Measurements from ENCODE around the gene NPY1R. TPM values are rescaled to one million over a fixed set of nuclear protein-coding genes. Genes with fewer than 3 reads are reported as not detected.

NPY1R gene
- total RNA-seq: 10 to 100 TPM in 1 of 4 donors, 1 to 10 TPM in 3; 4.4 to 11.3 (median 5.8) TPM
- 4.5 TPM for polyA plus RNA-seq
- long read RNA-seq, donor 1, partial matches to known transcripts: 0 of 14 reads
- long read RNA-seq, donor 1, other reads (novel, unspliced or antisense): 13 of 14 reads
- long read RNA-seq, donor 2, partial matches to known transcripts: 0 of 2 reads
- long read RNA-seq, donor 2, other reads (novel, unspliced or antisense): 2 of 2 reads
- long read RNA-seq, donor 3, partial matches to known transcripts: 3 of 6 reads
- long read RNA-seq, donor 3, other reads (novel, unspliced or antisense): 2 of 6 reads
- long read RNA-seq, donor 4, partial matches to known transcripts: 0 of 3 reads
- long read RNA-seq, donor 4, other reads (novel, unspliced or antisense): 3 of 3 reads

- Histone ChIP-seq H3K27me3 (ENCODE audit: control insufficient read depth, insufficient read depth) (no peaks in the 10 kb centered on the region), H3K9me3 (ENCODE audit: control insufficient read depth, low read length) (no peaks in the 10 kb centered on the region), H3K27ac (ENCODE audit: low read length) (no peak within 1 kb of the TSS), H3K4me1 (ENCODE audit: control insufficient read depth, insufficient read depth, low read length) (no peaks in the 10 kb centered on the region), H3K4me3 (ENCODE audit: low read length) (peak within 1 kb of the TSS; percentile 60)
- 8% methylated on average over 36 of the region's 36 CpGs for WGBS
- DNase-seq (peak; percentile 69 to 88 (median 82)), ATAC-seq (peak; percentile 94 to 95)
- intact Hi-C loops (cut with DNase I): loop anchor here in 2 of 4 donors (5.0 to 10.0 kb wide), 2 partner anchors 688 to 835 kb away; no protein-coding TSS in a partner anchor
Observed at GRCh38 chr4:163332526-163333406, at the start of gene NPY1R. Gene NPY1R (minus strand): TSS chr4:163332596. CDS start chr4:163326554, 6,042 bp downstream.

GRCh38 chr4:163380703-163381102 is 48.3 kb upstream of the NPY1R start:
- WGBS: 72% methylated on average over 5 of the region's 5 CpGs
- ATAC-seq (no peak), DNase-seq (no peak)
- H3K27ac ChIP-seq (ENCODE audit: low read length): no peak overlapping the region
- H3K4me3 ChIP-seq (ENCODE audit: low read length): no peak overlapping the region
- H3K27me3 ChIP-seq (ENCODE audit: control insufficient read depth, insufficient read depth): no peaks in the 10 kb centered on the region
- H3K9me3 ChIP-seq (ENCODE audit: control insufficient read depth, low read length): no peaks in the 10 kb centered on the region
- no peaks in the 10 kb centered on the region for H3K4me1 ChIP-seq (ENCODE audit: control insufficient read depth, insufficient read depth, low read length)
- intact Hi-C loops (cut with DNase I): no loop called here

- Histone ChIP-seq H3K4me1 (ENCODE audit: control insufficient read depth, insufficient read depth, low read length) (no peaks in the 10 kb centered on the region), H3K27me3 (ENCODE audit: control insufficient read depth, insufficient read depth) (no peaks in the 10 kb centered on the region), H3K4me3 (ENCODE audit: low read length) (no peak overlapping the region), H3K27ac (ENCODE audit: low read length) (no peak overlapping the region), H3K9me3 (ENCODE audit: control insufficient read depth, low read length) (no peaks in the 10 kb centered on the region)
- intact Hi-C loops (cut with DNase I): no loop called here
- no peak for ATAC-seq
- no peak for DNase-seq
Observed at GRCh38 chr4:163378661-163379060, 46.3 kb upstream of the NPY1R start.

GRCh38 chr4:163372029-163372428 is 39.6 kb upstream of the NPY1R start:
- intact Hi-C loops (cut with DNase I): no loop called here
- H3K4me1 ChIP-seq (ENCODE audit: control insufficient read depth, insufficient read depth, low read length): no peaks in the 10 kb centered on the region
- H3K27ac ChIP-seq (ENCODE audit: low read length): no peak overlapping the region
- no peak for ATAC-seq
- no peak for DNase-seq
- 93% methylated on average over 5 of the region's 5 CpGs for WGBS
- H3K4me3 ChIP-seq (ENCODE audit: low read length): no peak overlapping the region
- H3K27me3 ChIP-seq (ENCODE audit: control insufficient read depth, insufficient read depth): no peaks in the 10 kb centered on the region
- H3K9me3 ChIP-seq (ENCODE audit: control insufficient read depth, low read length): no peaks in the 10 kb centered on the region

- Histone ChIP-seq H3K4me3 (ENCODE audit: low read length) (no peak overlapping the region), H3K9me3 (ENCODE audit: control insufficient read depth, low read length) (no peaks in the 10 kb centered on the region), H3K27ac (ENCODE audit: low read length) (no peak overlapping the region), H3K27me3 (ENCODE audit: control insufficient read depth, insufficient read depth) (no peaks in the 10 kb centered on the region), H3K4me1 (ENCODE audit: control insufficient read depth, insufficient read depth, low read length) (no peaks in the 10 kb centered on the region)
- intact Hi-C loops (cut with DNase I): no loop called here
- DNase-seq: no peak
- ATAC-seq: no peak
- WGBS: 70% methylated on average over 3 of the region's 3 CpGs
Observed at GRCh38 chr4:163367651-163368050, 35.3 kb upstream of the NPY1R start.

- Histone ChIP-seq H3K27ac (ENCODE audit: low read length) (no peak overlapping the region), H3K9me3 (ENCODE audit: control insufficient read depth, low read length) (no peaks in the 10 kb centered on the region), H3K4me1 (ENCODE audit: control insufficient read depth, insufficient read depth, low read length) (no peaks in the 10 kb centered on the region), H3K27me3 (ENCODE audit: control insufficient read depth, insufficient read depth) (no peaks in the 10 kb centered on the region), H3K4me3 (ENCODE audit: low read length) (no peak overlapping the region)
- WGBS: 91% methylated on average over 1 of the region's 1 CpG
- no peak for ATAC-seq
- intact Hi-C loops (cut with DNase I): no loop called here
- DNase-seq: no peak
Observed at GRCh38 chr4:163356104-163356503, 23.7 kb upstream of the NPY1R start.

- Histone ChIP-seq H3K9me3 (ENCODE audit: control insufficient read depth, low read length) (no peaks in the 10 kb centered on the region), H3K27ac (ENCODE audit: low read length) (no peak overlapping the region), H3K4me3 (ENCODE audit: low read length) (no peak overlapping the region), H3K27me3 (ENCODE audit: control insufficient read depth, insufficient read depth) (no peaks in the 10 kb centered on the region), H3K4me1 (ENCODE audit: control insufficient read depth, insufficient read depth, low read length) (no peaks in the 10 kb centered on the region)
- intact Hi-C loops (cut with DNase I): no loop called here
- 51% methylated on average over 3 of the region's 3 CpGs for WGBS
- DNase-seq (no peak), ATAC-seq (no peak)
Observed at GRCh38 chr4:163353054-163353453, 20.7 kb upstream of the NPY1R start.

GRCh38 chr4:163350672-163351071 is 18.3 kb upstream of the NPY1R start:
- Histone ChIP-seq H3K4me1 (ENCODE audit: control insufficient read depth, insufficient read depth, low read length) (no peaks in the 10 kb centered on the region), H3K27ac (ENCODE audit: low read length) (no peak overlapping the region), H3K4me3 (ENCODE audit: low read length) (no peak overlapping the region), H3K9me3 (ENCODE audit: control insufficient read depth, low read length) (no peaks in the 10 kb centered on the region), H3K27me3 (ENCODE audit: control insufficient read depth, insufficient read depth) (no peaks in the 10 kb centered on the region)
- intact Hi-C loops (cut with DNase I): no loop called here
- DNase-seq (no peak), ATAC-seq (no peak)

- Histone ChIP-seq H3K9me3 (ENCODE audit: control insufficient read depth, low read length) (no peaks in the 10 kb centered on the region), H3K4me1 (ENCODE audit: control insufficient read depth, insufficient read depth, low read length) (no peaks in the 10 kb centered on the region), H3K4me3 (ENCODE audit: low read length) (peak overlapping the region; percentile 51), H3K27me3 (ENCODE audit: control insufficient read depth, insufficient read depth) (no peaks in the 10 kb centered on the region), H3K27ac (ENCODE audit: low read length) (peak overlapping the region; percentile 27)
- intact Hi-C loops (cut with DNase I): no loop called here
- ATAC-seq (peak; percentile 80 to 86), DNase-seq (peak; percentile 22 to 69 (median 68))
- 1% methylated on average over 50 of the region's 50 CpGs for WGBS
Observed at GRCh38 chr4:163344147-163345125, 12.0 kb upstream of the NPY1R start.

- H3K27ac ChIP-seq (ENCODE audit: low read length): peak within 1 kb of the TSS; percentile 27
- WGBS: 1% methylated on average over 55 of the region's 55 CpGs
- no peaks in the 10 kb centered on the region for H3K27me3 ChIP-seq (ENCODE audit: control insufficient read depth, insufficient read depth)
- ATAC-seq (peak; percentile 84 to 90), DNase-seq (peak in 2 of 3 donors; percentile 58 to 64)
- no peaks in the 10 kb centered on the region for H3K9me3 ChIP-seq (ENCODE audit: control insufficient read depth, low read length)
- intact Hi-C loops (cut with DNase I): no loop called here
- H3K4me1 ChIP-seq (ENCODE audit: control insufficient read depth, insufficient read depth, low read length): no peaks in the 10 kb centered on the region
- H3K4me3 ChIP-seq (ENCODE audit: low read length): peak within 1 kb of the TSS; percentile 51
Observed at GRCh38 chr4:163343604-163344146, 11.3 kb upstream of the NPY1R start, which contains the start of gene NPY5R. Gene NPY5R (plus strand): TSS chr4:163343892. CDS start chr4:163350274, 6,382 bp downstream.

Measured in right cardiac atrium (tissue), 5 donors.